Heart left ventricle (tissue), 13 donors: ENCODE measurements around the gene NFATC2.
A peak's percentile ranks its signal among the peaks of the same experiment; 100 is the strongest.

Experiments used
- CTCF ChIP-seq, 12 donors: fragments of 200-600 bp; sonication (generic) in 4 of 12; IDR thresholded peaks; one replicate each; pipeline versions ENCODE4 v1.5.0 to v1.8.0; 2018 to 2022; ENCODE audit warnings: antibody characterized with exemption in 12 of 12, mild to moderate bottlenecking in 5 of 12
- POLR2A ChIP-seq, 2 donors: fragments of 450-650 bp; IDR thresholded peaks; one replicate each; pipeline ENCODE4 v1.6.1; 2017; ENCODE audit warnings: antibody characterized with exemption in 2 of 2, mild to moderate bottlenecking in 2 of 2, moderate library complexity in 2 of 2
- donor health status: ischemic (EF 13 %, LVEDD 7.1; RV severe dilation, severe dysfunction).
- donor health status: DM: no; HTN: yes; CAD: no.
- donor health status: DM: no; HTN: no; CAD: no.
- donor health status: ischemic (EF 25% LVEDD 6.9; RV normal size, moderate dysfunction).
- donor health status: ischemic (EF 25% LVEDD 5.7; RV mildly dilated, moderate dysfunction).
- donor health status: ischemic (EF 35%, LVEDD 5.7; RV mildly dilated, moderate dysfunction).
- donor health status: nonischemic (EF 11% LVEDD 7.7; RV severe dilation, severe dysfunction).
- donor health status: DM: yes; HTN: yes; CAD: no.
- donor health status: PGD.
- donor health status: ischemic (EF 29% LVEDD 5.4; RV normal size, mild dysfunction).
- donor health status: nonischemic (EF 23%, LVEDD 6.1; RV moderate dilation, normal function).

GRCh38 chr20:51492167-51493092 is 50.1 kb downstream of the NFATC2 start:
- TF ChIP-seq CTCF (IDR thresholded peaks at IDR 0.05) = no peak
- peak in 1 of 2 donors; percentile 12 for TF ChIP-seq POLR2A (IDR thresholded peaks at IDR 0.05)
